HepG2 (cell line): ENCODE data around the gene NUDT7. TPM values are rescaled to one million over a fixed set of nuclear protein-coding genes. Genes with fewer than 3 reads are reported as not detected.

ENCODE experiments used
- ELF1 ChIP-seq: sonication (generic); formaldehyde crosslinking; IDR thresholded peaks from 2 replicates; pipeline ENCODE4 v1.4.0; 2020; ENCODE audit warnings: missing genetic modification reagents
- FOXP4 ChIP-seq: sonication (generic); formaldehyde crosslinking; IDR thresholded peaks from 2 replicates; pipeline ENCODE4 v1.4.0; 2020; ENCODE audit warnings: missing genetic modification reagents
- IRX3 ChIP-seq: sonication (generic); formaldehyde crosslinking; IDR thresholded peaks from 2 replicates; pipeline ENCODE4 v1.8.1; 2023; ENCODE audit warnings: mild to moderate bottlenecking, low read depth, missing genetic modification reagents, borderline replicate concordance
- KDM5A ChIP-seq: fragments of 200-600 bp; sonication (generic); IDR thresholded peaks from 2 replicates; pipeline ENCODE4 v1.7.0; 2018; ENCODE audit warnings: antibody characterized with exemption, mild to moderate bottlenecking, low read length, borderline replicate concordance
- LBX2 ChIP-seq: sonication (generic); formaldehyde crosslinking; IDR thresholded peaks from 2 replicates; pipeline ENCODE4 v1.5.0; 2020; ENCODE audit warnings: missing genetic modification reagents, mild to moderate bottlenecking, borderline replicate concordance
- SATB2 ChIP-seq: sonication (generic); formaldehyde crosslinking; IDR thresholded peaks from 2 replicates; pipeline ENCODE4 v1.5.0; 2020; ENCODE audit warnings: missing genetic modification reagents
- SMAD3 ChIP-seq: sonication (generic); formaldehyde crosslinking; IDR thresholded peaks from 2 replicates; pipeline ENCODE4 v1.4.0; 2020; ENCODE audit warnings: missing genetic modification reagents
- SOX13 ChIP-seq, 3 experiments: fragments of 450-650 bp in 1 of 3; sonication (generic) in 1 of 3; formaldehyde crosslinking in 1 of 3; IDR thresholded peaks in 2 of 3; conservative IDR thresholded peaks in 1 of 3; 2 replicates each; pipeline versions ENCODE4 v1.5.0 to v1.6.1; 2016 to 2020; ENCODE audit warnings: antibody characterized with exemption in 1 of 3, mild to moderate bottlenecking in 1 of 3, missing compliant biosample characterization in 1 of 3, missing genetic modification reagents in 1 of 3, moderate library complexity in 1 of 3
- SRF ChIP-seq: IDR thresholded peaks from 2 replicates; pipeline ENCODE4 v1.6.1; 2011; ENCODE audit warnings: mild to moderate bottlenecking, low read depth, low read length, moderate library complexity
- TOE1 ChIP-seq: sonication (generic); formaldehyde crosslinking; IDR thresholded peaks from 2 replicates; pipeline ENCODE4 v1.4.0; 2020; ENCODE audit warnings: mild to moderate bottlenecking, missing genetic modification reagents
- ZFP1 ChIP-seq: IDR thresholded peaks from 2 replicates; pipeline ENCODE4 v1.6.1; 2016
- ZNF225 ChIP-seq: sonication (generic); formaldehyde crosslinking; IDR thresholded peaks from 2 replicates; pipeline ENCODE4 v1.4.0; 2020; ENCODE audit warnings: mild to moderate bottlenecking, missing genetic modification reagents
- ZNF317 ChIP-seq: sonication (generic); formaldehyde crosslinking; IDR thresholded peaks from 2 replicates; pipeline ENCODE4 v1.5.0; 2020; ENCODE audit warnings: mild to moderate bottlenecking, missing genetic modification reagents
- ZNF496 ChIP-seq: sonication (generic); formaldehyde crosslinking; IDR thresholded peaks from 2 replicates; pipeline ENCODE4 v1.8.1; 2023; ENCODE audit warnings: mild to moderate bottlenecking, moderate library complexity, missing genetic modification reagents; ENCODE audit not compliant: insufficient replicate concordance
- ZNF563 ChIP-seq: sonication (generic); formaldehyde crosslinking; IDR thresholded peaks from 2 replicates; pipeline ENCODE4 v1.8.0; 2022; ENCODE audit warnings: mild to moderate bottlenecking, moderate library complexity, missing genetic modification reagents
- ZNF569 ChIP-seq: sonication (generic); formaldehyde crosslinking; IDR thresholded peaks from 2 replicates; pipeline ENCODE4 v1.5.0; 2020; ENCODE audit warnings: mild to moderate bottlenecking, missing genetic modification reagents, moderate library complexity, borderline replicate concordance
- ZNF704 ChIP-seq: sonication (generic); formaldehyde crosslinking; IDR thresholded peaks from 2 replicates; pipeline ENCODE4 v1.8.1; 2023; ENCODE audit warnings: mild to moderate bottlenecking, inconsistent platforms, moderate library complexity, missing genetic modification reagents, borderline replicate concordance
- polyA plus RNA-seq, 8 experiments: library from polyadenylated mRNA; depleted of rRNA in 3 of 8; stranded (reverse) in 7 of 8; unstranded in 1 of 8; fragments of >200 nt; fragmentation: Illumina TruSeq in 4 of 8; extraction: Trizol in 4 of 8; gene quantifications; 2 replicates each; pipeline versions ENCODE4 v1.2.1 to v1.2.3, GENCODE V29; 2011 to 2016; ENCODE audit warnings: low read depth in 4 of 8, missing spikeins in 1 of 8, mixed read lengths in 1 of 8; ENCODE audit not compliant: insufficient read depth in 1 of 8
- total RNA-seq, 5 experiments: library from RNA; depleted of rRNA; stranded (reverse); fragments of >200 nt; fragmentation: Illumina TruSeq; extraction: Trizol; gene quantifications; 2 replicates each; pipeline ENCODE4 v1.2.3, GENCODE V29; 2016; ENCODE audit warnings: low read depth in 1 of 5
- TF ChIP-seq, protein P1 (sequence below): sonication (generic); formaldehyde crosslinking; IDR thresholded peaks from 2 replicates; pipeline ENCODE4 v1.4.0; 2020; ENCODE audit warnings: missing genetic modification reagents
- TF ChIP-seq, protein P2 (sequence below): IDR thresholded peaks from 2 replicates; pipeline ENCODE4 v1.6.1; 2016; ENCODE audit warnings: low read depth, control low read depth
- TF ChIP-seq, protein P3 (sequence below): sonication (generic); formaldehyde crosslinking; IDR thresholded peaks from 2 replicates; pipeline ENCODE4 v1.4.0; 2020; ENCODE audit warnings: missing genetic modification reagents, borderline replicate concordance

NUDT7 gene
- total and polyA plus RNA-seq, 2 of the 13 experiments (the other 11 are each of a cell fraction or from before 2014, with no cell fraction given) = 14.3 to 23.9 TPM

GRCh38 chr16:77723108-77723514 is 797 bp downstream of the NUDT7 start (continued):
- TF ChIP-seq, protein P1, sequence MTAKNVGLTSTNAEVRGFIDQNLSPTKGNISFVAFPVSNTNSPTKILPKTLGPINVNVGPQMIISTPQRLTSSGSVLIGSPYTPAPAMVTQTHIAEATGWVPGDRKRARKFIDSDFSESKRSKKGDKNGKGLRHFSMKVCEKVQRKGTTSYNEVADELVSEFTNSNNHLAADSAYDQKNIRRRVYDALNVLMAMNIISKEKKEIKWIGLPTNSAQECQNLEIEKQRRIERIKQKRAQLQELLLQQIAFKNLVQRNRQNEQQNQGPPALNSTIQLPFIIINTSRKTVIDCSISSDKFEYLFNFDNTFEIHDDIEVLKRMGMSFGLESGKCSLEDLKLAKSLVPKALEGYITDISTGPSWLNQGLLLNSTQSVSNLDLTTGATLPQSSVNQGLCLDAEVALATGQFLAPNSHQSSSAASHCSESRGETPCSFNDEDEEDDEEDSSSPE (CRISPR knock-in tag) = no peak
- TF ChIP-seq, protein P2, sequence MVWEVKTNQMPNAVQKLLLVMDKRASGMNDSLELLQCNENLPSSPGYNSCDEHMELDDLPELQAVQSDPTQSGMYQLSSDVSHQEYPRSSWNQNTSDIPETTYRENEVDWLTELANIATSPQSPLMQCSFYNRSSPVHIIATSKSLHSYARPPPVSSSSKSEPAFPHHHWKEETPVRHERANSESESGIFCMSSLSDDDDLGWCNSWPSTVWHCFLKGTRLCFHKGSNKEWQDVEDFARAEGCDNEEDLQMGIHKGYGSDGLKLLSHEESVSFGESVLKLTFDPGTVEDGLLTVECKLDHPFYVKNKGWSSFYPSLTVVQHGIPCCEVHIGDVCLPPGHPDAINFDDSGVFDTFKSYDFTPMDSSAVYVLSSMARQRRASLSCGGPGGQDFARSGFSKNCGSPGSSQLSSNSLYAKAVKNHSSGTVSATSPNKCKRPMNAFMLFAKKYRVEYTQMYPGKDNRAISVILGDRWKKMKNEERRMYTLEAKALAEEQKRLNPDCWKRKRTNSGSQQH (CRISPR knock-in tag) = no peak
- TF ChIP-seq ZNF704 (CRISPR knock-in tag) = no peak
- 0 out of 2 replicates have a peak, but pooled peaks have one; percentile 0 for TF ChIP-seq ZFP1 (CRISPR knock-in tag)
- no peak for TF ChIP-seq SATB2
- TF ChIP-seq IRX3 (CRISPR knock-in tag) = no peak
- TF ChIP-seq KDM5A = no peak
- no peak for TF ChIP-seq ZNF225
- TF ChIP-seq, protein P3, sequence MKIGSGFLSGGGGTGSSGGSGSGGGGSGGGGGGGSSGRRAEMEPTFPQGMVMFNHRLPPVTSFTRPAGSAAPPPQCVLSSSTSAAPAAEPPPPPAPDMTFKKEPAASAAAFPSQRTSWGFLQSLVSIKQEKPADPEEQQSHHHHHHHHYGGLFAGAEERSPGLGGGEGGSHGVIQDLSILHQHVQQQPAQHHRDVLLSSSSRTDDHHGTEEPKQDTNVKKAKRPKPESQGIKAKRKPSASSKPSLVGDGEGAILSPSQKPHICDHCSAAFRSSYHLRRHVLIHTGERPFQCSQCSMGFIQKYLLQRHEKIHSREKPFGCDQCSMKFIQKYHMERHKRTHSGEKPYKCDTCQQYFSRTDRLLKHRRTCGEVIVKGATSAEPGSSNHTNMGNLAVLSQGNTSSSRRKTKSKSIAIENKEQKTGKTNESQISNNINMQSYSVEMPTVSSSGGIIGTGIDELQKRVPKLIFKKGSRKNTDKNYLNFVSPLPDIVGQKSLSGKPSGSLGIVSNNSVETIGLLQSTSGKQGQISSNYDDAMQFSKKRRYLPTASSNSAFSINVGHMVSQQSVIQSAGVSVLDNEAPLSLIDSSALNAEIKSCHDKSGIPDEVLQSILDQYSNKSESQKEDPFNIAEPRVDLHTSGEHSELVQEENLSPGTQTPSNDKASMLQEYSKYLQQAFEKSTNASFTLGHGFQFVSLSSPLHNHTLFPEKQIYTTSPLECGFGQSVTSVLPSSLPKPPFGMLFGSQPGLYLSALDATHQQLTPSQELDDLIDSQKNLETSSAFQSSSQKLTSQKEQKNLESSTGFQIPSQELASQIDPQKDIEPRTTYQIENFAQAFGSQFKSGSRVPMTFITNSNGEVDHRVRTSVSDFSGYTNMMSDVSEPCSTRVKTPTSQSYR = no peak
- no peak for TF ChIP-seq SOX13 (IDR thresholded peaks at IDR 0.05)
- no peak for TF ChIP-seq SOX13 (CRISPR knock-in tag; conservative IDR thresholded peaks at IDR 0.05 in 1 of 2, IDR thresholded peaks at IDR 0.05 in 1 of 2)
- no peak for TF ChIP-seq ZNF563
- TF ChIP-seq FOXP4 (CRISPR knock-in tag) = no peak
- TF ChIP-seq ZNF317 (CRISPR knock-in tag) = no peak
- 0 out of 2 replicates have a peak, but pooled peaks have one; percentile 1 for TF ChIP-seq ELF1 (CRISPR knock-in tag)
- no peak for TF ChIP-seq TOE1 (CRISPR knock-in tag)
- TF ChIP-seq ZNF496 (CRISPR knock-in tag) = no peak
- no peak for TF ChIP-seq SRF
- no peak for TF ChIP-seq LBX2 (CRISPR knock-in tag)
- TF ChIP-seq ZNF569 (CRISPR knock-in tag) = no peak
- TF ChIP-seq SMAD3 = no peak
